H1 (cell line): ENCODE results near the gene TUT7. TPM values are rescaled to one million over a fixed set of nuclear protein-coding genes. Genes with fewer than 3 reads are reported as not detected.

Experiments used
- CTCF ChIA-PET: fragments of 300-600 bp; sonication (Branson Sonifier 250); formaldehyde crosslinking; loops from one replicate; lab custom pipeline; 2021; ENCODE audit not compliant: partially characterized antibody; lab: Charles Lee
- POLR2A ChIA-PET: fragments of 300-600 bp; sonication (Branson Sonifier 250); formaldehyde crosslinking; loops from one replicate; lab custom pipeline; 2021; ENCODE audit warnings: inconsistent platforms; ENCODE audit not compliant: partially characterized antibody; lab: Charles Lee
- DNase-seq, 2 experiments: peaks; one replicate each; pipeline versions ENCODE4 v3.0.0 to v3.0.0-alpha.2; 2010 to 2022; ENCODE audit warnings: low spot score in 2 of 2, low read depth in 1 of 2, mixed read lengths in 1 of 2
- FAIRE-seq: peaks from 2 replicates; lab custom pipeline; 2011; peaks lifted over from hg19 to GRCh38; lab: Jason Lieb, UNC
- H2AFZ ChIP-seq: 2 replicates; pipeline ENCODE4 v1.8.1; 2012; ENCODE audit warnings: low read length, inconsistent platforms
- H2AK5ac ChIP-seq: 2 replicates; pipeline ENCODE4 v1.6.1; 2013; ENCODE audit warnings: low read depth, low read length
- H2BK120ac ChIP-seq: replicated peaks from 2 replicates; pipeline ENCODE3; 2013; ENCODE audit warnings: low read depth, low read length, inconsistent platforms
- H2BK12ac ChIP-seq: 2 replicates; pipeline ENCODE4 v1.6.1; 2013; ENCODE audit warnings: low read depth, low read length
- H2BK15ac ChIP-seq: 2 replicates; pipeline ENCODE4 v1.6.1; 2013; ENCODE audit warnings: low read length
- H2BK20ac ChIP-seq: 2 replicates; pipeline ENCODE4 v1.6.1; 2013; ENCODE audit warnings: low read length
- H2BK5ac ChIP-seq: 2 replicates; pipeline ENCODE4 v1.6.1; 2013; ENCODE audit warnings: low read depth, low read length
- H3K14ac ChIP-seq: 2 replicates; pipeline ENCODE4 v1.6.1; 2013; ENCODE audit warnings: inconsistent platforms; ENCODE audit not compliant: insufficient read length
- H3K18ac ChIP-seq: 2 replicates; pipeline ENCODE4 v1.6.1; 2013; ENCODE audit warnings: low read length; ENCODE audit errors: extremely low read depth
- H3K23ac ChIP-seq: 2 replicates; pipeline ENCODE4 v1.6.1; 2013; ENCODE audit warnings: inconsistent platforms; ENCODE audit not compliant: insufficient read length
- H3K23me2 ChIP-seq: 2 replicates; pipeline ENCODE4 v1.6.1; 2013; ENCODE audit warnings: low read depth, low read length
- H3K27ac ChIP-seq: 2 replicates; pipeline ENCODE4 v1.6.1; 2011; ENCODE audit warnings: low read depth, low read length, inconsistent platforms
- H3K27me3 ChIP-seq, 4 experiments: replicated peaks in 1 of 4; 1 replicate in 1 of 4; 2 replicates in 3 of 4; pipeline versions ENCODE4 v1.6.1 to v1.8.1; 2011 to 2013; ENCODE audit warnings: low read length in 3 of 4, mild to moderate bottlenecking in 3 of 4, inconsistent platforms in 2 of 4, mixed read lengths in 2 of 4, moderate library complexity in 1 of 4; ENCODE audit not compliant: control insufficient read depth in 3 of 4, insufficient read depth in 3 of 4; ENCODE audit errors: extremely low read depth in 1 of 4
- H3K36me3 ChIP-seq, 4 experiments: 2 replicates each; pipeline versions ENCODE4 v1.6.1 to v1.8.1; 2011 to 2013; ENCODE audit warnings: mild to moderate bottlenecking in 4 of 4, low read length in 3 of 4, moderate library complexity in 2 of 4, control low read depth in 1 of 4, inconsistent platforms in 1 of 4; ENCODE audit not compliant: insufficient read depth in 4 of 4, control insufficient read depth in 2 of 4
- H3K4ac ChIP-seq: replicated peaks from 2 replicates; pipeline ENCODE3; 2013; ENCODE audit warnings: low read length, low read depth, mixed read lengths, inconsistent platforms; ENCODE audit not compliant: insufficient read length
- H3K4me1 ChIP-seq, 4 experiments: replicated peaks in 1 of 4; 1 replicate in 1 of 4; 2 replicates in 3 of 4; pipeline versions ENCODE4 v1.6.1 to v1.8.1; 2011 to 2013; ENCODE audit warnings: low read length in 3 of 4, inconsistent platforms in 2 of 4, mixed read lengths in 1 of 4; ENCODE audit not compliant: insufficient read depth in 4 of 4, control insufficient read depth in 3 of 4
- H3K4me2 ChIP-seq, 2 experiments: 2 replicates each; pipeline versions ENCODE4 v1.6.1 to v1.8.1; 2011 to 2013; ENCODE audit warnings: low read depth in 2 of 2, low read length in 2 of 2, control low read depth in 1 of 2, inconsistent platforms in 1 of 2, mild to moderate bottlenecking in 1 of 2; ENCODE audit not compliant: insufficient read depth in 1 of 2
- H3K4me3 ChIP-seq, 4 experiments: fragments of 200-600, 300-600 bp in 1 of 4; sonication (generic), shearing (Covaris generic), sonication (Bioruptor Twin) in 1 of 4; 2 replicates each; pipeline versions ENCODE4 v1.5.1 to v1.8.1; 2011 to 2016; ENCODE audit warnings: low read length in 4 of 4, low read depth in 3 of 4, control low read depth in 2 of 4, inconsistent platforms in 2 of 4, mild to moderate bottlenecking in 2 of 4, mixed read lengths in 1 of 4, moderate library complexity in 1 of 4; ENCODE audit not compliant: insufficient read depth in 2 of 4; ENCODE audit errors: extremely low read depth in 1 of 4
- H3K56ac ChIP-seq: replicated peaks from 2 replicates; pipeline ENCODE3; 2013; ENCODE audit warnings: low read depth, mild to moderate bottlenecking, mixed read lengths, low read length, inconsistent platforms; ENCODE audit not compliant: insufficient read length
- H3K79me1 ChIP-seq: 2 replicates; pipeline ENCODE4 v1.6.1; 2013; ENCODE audit warnings: low read depth, low read length, control low read depth
- H3K79me2 ChIP-seq, 2 experiments: 2 replicates each; pipeline versions ENCODE4 v1.6.1 to v1.8.1; 2012 to 2013; ENCODE audit warnings: low read length in 2 of 2, mild to moderate bottlenecking in 2 of 2, inconsistent platforms in 1 of 2; ENCODE audit not compliant: insufficient read depth in 2 of 2, control insufficient read depth in 1 of 2
- H3K9ac ChIP-seq, 4 experiments: replicated peaks in 1 of 4; 1 replicate in 1 of 4; 2 replicates in 3 of 4; pipeline versions ENCODE4 v1.6.1 to v1.8.1; 2011 to 2013; ENCODE audit warnings: low read depth in 3 of 4, low read length in 3 of 4, control low read depth in 2 of 4, mild to moderate bottlenecking in 2 of 4, moderate library complexity in 2 of 4, inconsistent platforms in 1 of 4; ENCODE audit errors: extremely low read depth in 1 of 4
- H3K9me3 ChIP-seq, 2 experiments: 2 replicates each; pipeline versions ENCODE4 v1.6.1 to v1.8.1; 2012 to 2013; ENCODE audit warnings: mild to moderate bottlenecking in 2 of 2, moderate library complexity in 2 of 2, control low read depth in 1 of 2, inconsistent platforms in 1 of 2, low read depth in 1 of 2, low read length in 1 of 2, mixed read lengths in 1 of 2; ENCODE audit not compliant: insufficient read depth in 2 of 2
- H4K20me1 ChIP-seq, 2 experiments: replicated peaks in 1 of 2; 2 replicates each; pipeline versions ENCODE3 to v1.8.1; 2011 to 2013; ENCODE audit warnings: inconsistent platforms in 2 of 2, low read length in 2 of 2, mild to moderate bottlenecking in 1 of 2; ENCODE audit not compliant: insufficient read depth in 2 of 2, control insufficient read depth in 1 of 2
- H4K5ac ChIP-seq: 2 replicates; pipeline ENCODE4 v1.6.1; 2013; ENCODE audit warnings: low read length, low read depth, mixed read lengths, inconsistent platforms; ENCODE audit not compliant: insufficient read length
- H4K8ac ChIP-seq: 2 replicates; pipeline ENCODE4 v1.8.0; 2013; ENCODE audit warnings: mild to moderate bottlenecking, moderate library complexity, low read length, inconsistent platforms; ENCODE audit not compliant: insufficient read depth; ENCODE audit errors: extremely low read depth
- H4K91ac ChIP-seq: replicated peaks from 2 replicates; pipeline ENCODE3; 2013; ENCODE audit warnings: low read length, mixed read lengths, inconsistent platforms; ENCODE audit not compliant: insufficient read length
- ASH2L ChIP-seq: fragments of 200-600, 300-600 bp; sonication (generic); IDR thresholded peaks from one replicate; pipeline ENCODE4 v1.7.1; 2017; ENCODE audit warnings: low read length
- CBX5 ChIP-seq: fragments of 300-800, 300-1000 bp; sonication (generic); IDR thresholded peaks from 2 replicates; pipeline ENCODE4 v1.7.1; 2016; ENCODE audit warnings: antibody characterized with exemption, low read length, low read depth
- CHD1 ChIP-seq: IDR thresholded peaks from 2 replicates; pipeline ENCODE4 v1.6.1; 2012; ENCODE audit warnings: low read depth, low read length, improper control_type of control experiment
- PHF8 ChIP-seq: fragments of 200-600 bp; sonication (generic); conservative IDR thresholded peaks from 2 replicates; pipeline ENCODE4 v1.7.1; 2012; ENCODE audit warnings: low read depth, mild to moderate bottlenecking, inconsistent platforms, low read length, moderate library complexity
- RFX5 ChIP-seq: IDR thresholded peaks from 2 replicates; pipeline ENCODE4 v1.6.1; 2011; ENCODE audit warnings: low read depth, low read length, improper control_type of control experiment, borderline replicate concordance
- RNF2 ChIP-seq: fragments of 200-900, 300-1000 bp; sonication (generic); IDR thresholded peaks from 2 replicates; pipeline ENCODE4 v1.7.1; 2016; ENCODE audit warnings: borderline replicate concordance, low read depth, mild to moderate bottlenecking, antibody characterized with exemption, low read length; ENCODE audit not compliant: poor library complexity, severe bottlenecking; ENCODE audit errors: missing control alignments
- RXRA ChIP-seq: IDR thresholded peaks from 2 replicates; pipeline ENCODE4 v1.6.1; 2011; ENCODE audit warnings: low read depth, mild to moderate bottlenecking, low read length, moderate library complexity; ENCODE audit not compliant: insufficient read depth
- TEAD4 ChIP-seq: IDR thresholded peaks from 2 replicates; pipeline ENCODE4 v1.6.1; 2012; ENCODE audit warnings: low read depth, low read length, inconsistent platforms, mixed read lengths
- WGBS, 2 experiments: shearing (Covaris generic) in 1 of 2; methylation state at CpG; one replicate each; pipeline versions ENCODE4 v1.1.6 to v1.1.7; 2013 to 2015; ENCODE audit warnings: low lambda C conversion rate in 2 of 2, mixed read lengths in 2 of 2, inconsistent platforms in 1 of 2, low coverage in 1 of 2, missing lambda C conversion rate in 1 of 2; ENCODE audit not compliant: insufficient replicate concordance in 2 of 2, insufficient coverage in 1 of 2, insufficient read length in 1 of 2; ENCODE audit errors: extremely low coverage in 1 of 2, missing lambda C conversion rate in 1 of 2; 5-methylcytosine and 5-hydroxymethylcytosine counted together
- polyA plus RNA-seq, 7 experiments: library from polyadenylated mRNA; depleted of rRNA in 3 of 7; stranded (reverse) in 5 of 7; unstranded in 2 of 7; fragments of >200 nt in 5 of 7; fragments of 200-250 nt in 2 of 7; gene quantifications; 1 replicate in 5 of 7; 2 replicates in 1 of 7; 4 replicates in 1 of 7; pipeline versions ENCODE4 v1.2.1 to v1.2.3, GENCODE V29; 2011 to 2013; ENCODE audit warnings: missing spikeins in 2 of 7, mixed read lengths in 2 of 7
- total RNA-seq: library from RNA; stranded (reverse); fragmentation: NEBNext Ultra II Directional; extraction: Animal tissue kit (Norgen Biotek cat#: 25700); gene quantifications from 2 replicates; pipeline ENCODE4 v1.2.1, GENCODE V29; 2021
- TF ChIP-seq, protein P1 (sequence below): IDR thresholded peaks from 2 replicates; pipeline ENCODE4 v1.6.1; 2011; ENCODE audit warnings: low read depth, mild to moderate bottlenecking, low read length; ENCODE audit not compliant: insufficient read depth

TUT7 gene
- total and polyA plus RNA-seq, 2 of the 8 experiments (the other 6 are each of a cell fraction or from before 2014, with no cell fraction given): 4.8 to 19.3 TPM

DNA sequence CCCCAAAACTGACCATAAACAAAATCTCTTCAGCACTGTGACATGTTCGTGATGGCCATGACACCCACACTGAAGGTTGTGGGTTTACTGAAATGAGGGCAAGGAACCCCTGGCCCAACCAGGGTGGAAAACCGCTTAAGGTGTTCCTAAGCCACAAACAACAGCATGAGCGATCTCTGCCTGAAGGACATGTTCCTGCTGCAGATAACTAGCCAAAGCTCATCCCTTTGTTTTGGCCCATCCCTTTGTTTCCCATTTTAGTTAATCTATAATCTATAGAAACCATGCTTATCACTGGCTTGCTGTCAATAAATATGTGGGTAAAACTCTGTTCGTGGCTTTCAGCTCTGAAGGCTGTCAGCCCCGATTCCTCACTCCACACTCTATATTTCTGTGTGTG lies 21.8 kb upstream of the TUT7 start:
- H3K27ac ChIP-seq: no peak overlapping the region
- H3K79me2 ChIP-seq: no peaks in the 10 kb centered on the region
- H3K4me3 ChIP-seq: no peak overlapping the region
- no peaks in the 10 kb centered on the region for H4K20me1 ChIP-seq
- no peak overlapping the region for H3K23ac ChIP-seq
- no peak overlapping the region for H2BK5ac ChIP-seq
- no peaks in the 10 kb centered on the region for H3K27me3 ChIP-seq
- H3K14ac ChIP-seq: no peak overlapping the region
- no peak overlapping the region for H2BK120ac ChIP-seq
- H3K9me3 ChIP-seq: peaks cover 7 to 23% of the 10 kb centered on the region in 2 experiments
- no peak overlapping the region for H3K18ac ChIP-seq
- no peak overlapping the region for H4K8ac ChIP-seq
- ChIA-PET CTCF (interaction anchor here (0.8 kb wide), 1 partner anchor 38 kb away, joined by 3 read pairs; no protein-coding TSS in a partner anchor), POLR2A (no interaction called here)
- H2AFZ ChIP-seq: no peak overlapping the region
- H2BK12ac ChIP-seq: no peak overlapping the region
- no peaks in the 10 kb centered on the region for H3K36me3 ChIP-seq
- H3K79me1 ChIP-seq: no peaks in the 10 kb centered on the region
- H3K4me1 ChIP-seq: no peaks in the 10 kb centered on the region
- no peak overlapping the region for H4K5ac ChIP-seq
- H3K4ac ChIP-seq: no peak overlapping the region
- H3K23me2 ChIP-seq: no peaks in the 10 kb centered on the region
- no peak overlapping the region for H3K4me2 ChIP-seq
- H3K56ac ChIP-seq: no peak overlapping the region
- no peak for DNase-seq
- no peak overlapping the region for H3K9ac ChIP-seq
- H2BK15ac ChIP-seq: no peak overlapping the region
- H2AK5ac ChIP-seq: no peak overlapping the region
- no peak for FAIRE-seq
- no peak overlapping the region for H4K91ac ChIP-seq
- 87% methylated on average over 5 of the region's 5 CpGs; no CpG with 5 or more reads in 1 of the 2 experiments for WGBS, 2 experiments
- H2BK20ac ChIP-seq: no peak overlapping the region
- TF ChIP-seq RNF2 (no peak), ASH2L (no peak), CBX5 (no peak), TEAD4 (no peak), PHF8 (no peak), CHD1 (no peak), RFX5 (no peak), RXRA (no peak)
- TF ChIP-seq, protein P1, sequence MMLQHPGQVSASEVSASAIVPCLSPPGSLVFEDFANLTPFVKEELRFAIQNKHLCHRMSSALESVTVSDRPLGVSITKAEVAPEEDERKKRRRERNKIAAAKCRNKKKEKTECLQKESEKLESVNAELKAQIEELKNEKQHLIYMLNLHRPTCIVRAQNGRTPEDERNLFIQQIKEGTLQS: no peak
